Measurements from ENCODE around the gene MKX. TPM values are rescaled to one million over a fixed set of nuclear protein-coding genes. Genes with fewer than 3 reads are reported as not detected.

The MKX gene
- total RNA-seq = 1.8 and 2.3 TPM in 2 replicates

- DNase-seq (ENCODE audit: low read depth) = no peak
- H3K4me3 ChIP-seq (ENCODE audit: low read depth, low read length) = peak within 1 kb of the TSS; percentile 5
- H3K36me3 ChIP-seq (ENCODE audit: control insufficient read depth, insufficient read depth, low read length) = no peaks in the 10 kb centered on the region
- H3K27me3 ChIP-seq (ENCODE audit: control insufficient read depth, insufficient read depth, low read length) = peaks cover 47% of the 10 kb centered on the region
- no peak for FAIRE-seq
- no peak for TF ChIP-seq CTCF (IDR thresholded peaks at IDR 0.05; ENCODE audit: insufficient read depth, low read length, severe bottlenecking)
Measured at GRCh38 chr10:27745732-27746396, at the start of gene MKX. Gene MKX (minus strand): TSS chr10:27745819. CDS start chr10:27743415, 2,404 bp downstream.

- peak; percentile 5 for DNase-seq (ENCODE audit: low read depth)
- no peak for FAIRE-seq
- H3K27me3 ChIP-seq (ENCODE audit: control insufficient read depth, insufficient read depth, low read length) = no peaks in the 10 kb centered on the region
- no peak overlapping the region for H3K4me3 ChIP-seq (ENCODE audit: low read depth, low read length)
- no peaks in the 10 kb centered on the region for H3K36me3 ChIP-seq (ENCODE audit: control insufficient read depth, insufficient read depth, low read length)
- TF ChIP-seq CTCF (IDR thresholded peaks at IDR 0.05; ENCODE audit: insufficient read depth, low read length, severe bottlenecking) = peak; percentile 22
Measured at GRCh38 chr10:27794157-27794556, 48.5 kb upstream of the MKX start.

- no peaks in the 10 kb centered on the region for H3K27me3 ChIP-seq (ENCODE audit: control insufficient read depth, insufficient read depth, low read length)
- DNase-seq (ENCODE audit: low read depth) (no peak), FAIRE-seq (no peak)
- H3K4me3 ChIP-seq (ENCODE audit: low read depth, low read length) = no peak overlapping the region
- H3K36me3 ChIP-seq (ENCODE audit: control insufficient read depth, insufficient read depth, low read length) = no peaks in the 10 kb centered on the region
- TF ChIP-seq CTCF (IDR thresholded peaks at IDR 0.05; ENCODE audit: insufficient read depth, low read length, severe bottlenecking) = no peak
Measured at GRCh38 chr10:27792216-27792615, 46.6 kb upstream of the MKX start.

GRCh38 chr10:27784272-27784671, 38.7 kb upstream of the MKX start:
- TF ChIP-seq CTCF (IDR thresholded peaks at IDR 0.05; ENCODE audit: insufficient read depth, low read length, severe bottlenecking) = no peak
- Histone ChIP-seq H3K4me3 (ENCODE audit: low read depth, low read length) (no peak overlapping the region), H3K36me3 (ENCODE audit: control insufficient read depth, insufficient read depth, low read length) (no peaks in the 10 kb centered on the region), H3K27me3 (ENCODE audit: control insufficient read depth, insufficient read depth, low read length) (no peaks in the 10 kb centered on the region)
- no peak for FAIRE-seq
- DNase-seq (ENCODE audit: low read depth) = no peak

- DNase-seq (ENCODE audit: low read depth) = peak; percentile 49
- no peaks in the 10 kb centered on the region for H3K36me3 ChIP-seq (ENCODE audit: control insufficient read depth, insufficient read depth, low read length)
- no peaks in the 10 kb centered on the region for H3K27me3 ChIP-seq (ENCODE audit: control insufficient read depth, insufficient read depth, low read length)
- TF ChIP-seq CTCF (IDR thresholded peaks at IDR 0.05; ENCODE audit: insufficient read depth, low read length, severe bottlenecking) = no peak
- FAIRE-seq = no peak
- no peak overlapping the region for H3K4me3 ChIP-seq (ENCODE audit: low read depth, low read length)
Measured at GRCh38 chr10:27783660-27784059, 38.0 kb upstream of the MKX start.
